Panc1 (cell line): ENCODE data around the gene RAB7B. TPM values are rescaled to one million over a fixed set of nuclear protein-coding genes. Genes with fewer than 3 reads are reported as not detected.
A peak's percentile ranks its signal among the peaks of the same experiment; 100 is the strongest.

Source experiments
- ATAC-seq: fragments of 200-7000 bp; cut with Tn5 transposase; 2 replicates; pipeline ENCODE4 v1.9.1; 2020; ENCODE audit warnings: mild to moderate bottlenecking, moderate library complexity
- BruUV-seq: library from RNA; stranded (reverse); fragments of 400-500 nt; replicated peaks from 2 replicates; lab custom pipeline; 2021; lab: Mats Ljungman, UMichigan
- CTCF ChIA-PET: fragments of 300-600 bp; sonication (Branson Sonifier 250); formaldehyde crosslinking; loops from one replicate; lab custom pipeline; 2022; ENCODE audit warnings: antibody characterized with exemption; lab: Charles Lee
- POLR2A ChIA-PET: fragments of 300-600 bp; sonication (Branson Sonifier 250); formaldehyde crosslinking; loops from one replicate; lab custom pipeline; 2022; ENCODE audit warnings: antibody characterized with exemption; lab: Charles Lee
- DNase-seq: peaks from one replicate; pipeline ENCODE4 v3.0.0-alpha.2; 2010; ENCODE audit warnings: low read depth, low spot score
- H3K27ac ChIP-seq: 2 replicates; pipeline ENCODE4 v1.5.1; 2011; ENCODE audit warnings: mild to moderate bottlenecking, low read length, inconsistent platforms
- H3K27me3 ChIP-seq: fragments of 200-500 bp; sonication (Bioruptor generic); 2 replicates; pipeline ENCODE4 v1.6.0; 2014; ENCODE audit warnings: low read length, inconsistent platforms; ENCODE audit not compliant: control insufficient read depth, insufficient read depth
- H3K36me3 ChIP-seq: fragments of 200-500 bp; sonication (Bioruptor generic); 2 replicates; pipeline ENCODE4 v1.5.1; 2014; ENCODE audit warnings: inconsistent platforms, mild to moderate bottlenecking, low read length, moderate library complexity; ENCODE audit not compliant: control insufficient read depth, insufficient read depth
- H3K4me1 ChIP-seq: 2 replicates; pipeline ENCODE4 v1.5.1; 2011; ENCODE audit warnings: inconsistent platforms, mild to moderate bottlenecking, low read length, moderate library complexity; ENCODE audit not compliant: control insufficient read depth, insufficient read depth
- H3K4me3 ChIP-seq, 2 experiments: 2 replicates each; pipeline ENCODE4 v1.5.1; 2011 to 2012; ENCODE audit warnings: low read depth in 2 of 2, low read length in 2 of 2, mild to moderate bottlenecking in 2 of 2, inconsistent platforms in 1 of 2, moderate library complexity in 1 of 2
- H3K9me3 ChIP-seq: fragments of 200-500 bp; sonication (Bioruptor generic); 2 replicates; pipeline ENCODE4 v1.5.1; 2014; ENCODE audit warnings: low read depth, mild to moderate bottlenecking, inconsistent platforms, low read length, moderate library complexity; ENCODE audit not compliant: control insufficient read depth, insufficient read depth
- POLR2AphosphoS5 ChIP-seq: IDR thresholded peaks from 2 replicates; pipeline ENCODE4 v1.6.1; 2012; ENCODE audit warnings: mild to moderate bottlenecking, low read depth, low read length, moderate library complexity
- SIN3A ChIP-seq: IDR thresholded peaks from 2 replicates; pipeline ENCODE4 v1.6.1; 2012; ENCODE audit warnings: low read depth, mild to moderate bottlenecking, low read length, moderate library complexity, borderline replicate concordance; ENCODE audit not compliant: insufficient read depth
- TCF7L2 ChIP-seq: IDR thresholded peaks from 2 replicates; pipeline ENCODE4 v1.6.1; 2011; ENCODE audit warnings: mild to moderate bottlenecking, low read depth, low read length, inconsistent platforms
- in situ Hi-C: cut with HindIII; loops from 2 replicates; pipeline ENCODE4 v1.10.0; 2016; ENCODE audit warnings: low sequenced_read_pairs, low pct_unique_long_range_greater_than_20kb
- intact Hi-C: fragments of 100-400 bp; cut with micrococcal nuclease; formaldehyde crosslinking; loops from one replicate; pipeline ENCODE4 v1.10.0; 2022; ENCODE audit not compliant: unreplicated experiment
- total RNA-seq: library from RNA; stranded (reverse); gene quantifications from one replicate; pipeline ENCODE4 v1.2.1, GENCODE V29; 2021; ENCODE audit not compliant: unreplicated experiment
- TF ChIP-seq, protein P1 (sequence below), 2 experiments: IDR thresholded peaks; 2 replicates each; pipeline ENCODE4 v1.6.1; 2011 to 2012; ENCODE audit warnings: low read depth in 2 of 2, control low read depth in 1 of 2, low read length in 1 of 2, mild to moderate bottlenecking in 1 of 2, moderate library complexity in 1 of 2; ENCODE audit not compliant: insufficient read depth in 1 of 2
- TF ChIP-seq, protein P2 (sequence below): fragments of 450-650 bp; IDR thresholded peaks from 2 replicates; pipeline ENCODE4 v1.5.1; 2017; ENCODE audit warnings: mild to moderate bottlenecking

The RAB7B gene
- total RNA-seq, 1 experiment from 2014 or later: 0.05 TPM

DNA sequence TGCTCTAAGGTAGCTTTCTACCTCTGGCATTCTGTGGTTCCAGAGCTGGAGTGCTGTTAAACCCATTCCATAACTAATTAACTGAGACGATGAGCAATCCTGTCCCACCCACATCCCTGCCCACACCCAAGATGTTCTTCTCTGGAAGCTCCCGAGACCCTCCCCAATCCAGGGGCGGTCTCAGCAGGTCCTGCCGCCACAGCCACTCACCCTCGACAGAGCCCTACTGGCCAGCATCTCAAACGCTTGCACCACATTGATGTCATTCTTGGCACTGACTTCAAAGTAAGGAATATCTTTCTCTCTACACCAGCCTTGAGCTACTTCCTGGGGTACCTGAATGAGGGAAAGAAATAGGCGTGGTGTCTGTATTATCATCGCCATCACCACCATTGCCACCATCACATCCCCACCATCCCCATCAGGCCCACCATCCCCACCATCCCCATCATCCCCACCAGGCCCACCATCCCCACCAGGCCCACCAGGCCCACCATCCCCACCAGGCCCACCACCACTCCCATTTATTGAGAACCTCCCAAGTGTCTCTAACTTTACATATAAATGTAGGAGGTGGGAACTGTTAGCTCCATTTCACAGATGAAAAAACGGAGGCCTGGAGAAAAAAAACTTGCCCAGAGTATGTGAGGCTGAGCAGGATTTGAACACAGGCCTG, 17.7 kb downstream of the RAB7B start:
- Histone ChIP-seq H3K9me3 (no peaks in the 10 kb centered on the region), H3K27ac (no peak overlapping the region), H3K4me1 (no peaks in the 10 kb centered on the region), H3K27me3 (no peaks in the 10 kb centered on the region; the same call in 1 of the 2 replicates), H3K4me3 (no peak overlapping the region), H3K36me3 (no peaks in the 10 kb centered on the region)
- in situ Hi-C loops: no loop called here
- BruUV-seq: no TSS peak
- intact Hi-C loops: loop anchor here (5.0 kb wide), 1 partner anchor 102 kb away; no protein-coding TSS in a partner anchor
- no peak for DNase-seq
- CTCF ChIA-PET: interaction anchor here (1.0 to 2.6 kb wide), 4 partner anchors 8 to 121 kb away, joined by 3 to 14 read pairs (median 4); no protein-coding TSS in a partner anchor
- POLR2A ChIA-PET: interaction anchor here (0.8 kb wide), 1 partner anchor 62 kb away, joined by 4 read pairs; no protein-coding TSS in a partner anchor
- no peak for ATAC-seq
- TF ChIP-seq, protein P1, sequence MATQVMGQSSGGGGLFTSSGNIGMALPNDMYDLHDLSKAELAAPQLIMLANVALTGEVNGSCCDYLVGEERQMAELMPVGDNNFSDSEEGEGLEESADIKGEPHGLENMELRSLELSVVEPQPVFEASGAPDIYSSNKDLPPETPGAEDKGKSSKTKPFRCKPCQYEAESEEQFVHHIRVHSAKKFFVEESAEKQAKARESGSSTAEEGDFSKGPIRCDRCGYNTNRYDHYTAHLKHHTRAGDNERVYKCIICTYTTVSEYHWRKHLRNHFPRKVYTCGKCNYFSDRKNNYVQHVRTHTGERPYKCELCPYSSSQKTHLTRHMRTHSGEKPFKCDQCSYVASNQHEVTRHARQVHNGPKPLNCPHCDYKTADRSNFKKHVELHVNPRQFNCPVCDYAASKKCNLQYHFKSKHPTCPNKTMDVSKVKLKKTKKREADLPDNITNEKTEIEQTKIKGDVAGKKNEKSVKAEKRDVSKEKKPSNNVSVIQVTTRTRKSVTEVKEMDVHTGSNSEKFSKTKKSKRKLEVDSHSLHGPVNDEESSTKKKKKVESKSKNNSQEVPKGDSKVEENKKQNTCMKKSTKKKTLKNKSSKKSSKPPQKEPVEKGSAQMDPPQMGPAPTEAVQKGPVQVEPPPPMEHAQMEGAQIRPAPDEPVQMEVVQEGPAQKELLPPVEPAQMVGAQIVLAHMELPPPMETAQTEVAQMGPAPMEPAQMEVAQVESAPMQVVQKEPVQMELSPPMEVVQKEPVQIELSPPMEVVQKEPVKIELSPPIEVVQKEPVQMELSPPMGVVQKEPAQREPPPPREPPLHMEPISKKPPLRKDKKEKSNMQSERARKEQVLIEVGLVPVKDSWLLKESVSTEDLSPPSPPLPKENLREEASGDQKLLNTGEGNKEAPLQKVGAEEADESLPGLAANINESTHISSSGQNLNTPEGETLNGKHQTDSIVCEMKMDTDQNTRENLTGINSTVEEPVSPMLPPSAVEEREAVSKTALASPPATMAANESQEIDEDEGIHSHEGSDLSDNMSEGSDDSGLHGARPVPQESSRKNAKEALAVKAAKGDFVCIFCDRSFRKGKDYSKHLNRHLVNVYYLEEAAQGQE (IDR thresholded peaks at IDR 0.05; ENCODE audit: insufficient read depth in 1 of 2, low read depth in 2 of 2, low read length in 1 of 2): no peak
- TF ChIP-seq TCF7L2 (no peak), POLR2AphosphoS5 (no peak), SIN3A (no peak)
- TF ChIP-seq, protein P2, sequence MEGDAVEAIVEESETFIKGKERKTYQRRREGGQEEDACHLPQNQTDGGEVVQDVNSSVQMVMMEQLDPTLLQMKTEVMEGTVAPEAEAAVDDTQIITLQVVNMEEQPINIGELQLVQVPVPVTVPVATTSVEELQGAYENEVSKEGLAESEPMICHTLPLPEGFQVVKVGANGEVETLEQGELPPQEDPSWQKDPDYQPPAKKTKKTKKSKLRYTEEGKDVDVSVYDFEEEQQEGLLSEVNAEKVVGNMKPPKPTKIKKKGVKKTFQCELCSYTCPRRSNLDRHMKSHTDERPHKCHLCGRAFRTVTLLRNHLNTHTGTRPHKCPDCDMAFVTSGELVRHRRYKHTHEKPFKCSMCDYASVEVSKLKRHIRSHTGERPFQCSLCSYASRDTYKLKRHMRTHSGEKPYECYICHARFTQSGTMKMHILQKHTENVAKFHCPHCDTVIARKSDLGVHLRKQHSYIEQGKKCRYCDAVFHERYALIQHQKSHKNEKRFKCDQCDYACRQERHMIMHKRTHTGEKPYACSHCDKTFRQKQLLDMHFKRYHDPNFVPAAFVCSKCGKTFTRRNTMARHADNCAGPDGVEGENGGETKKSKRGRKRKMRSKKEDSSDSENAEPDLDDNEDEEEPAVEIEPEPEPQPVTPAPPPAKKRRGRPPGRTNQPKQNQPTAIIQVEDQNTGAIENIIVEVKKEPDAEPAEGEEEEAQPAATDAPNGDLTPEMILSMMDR: no peak

DNA sequence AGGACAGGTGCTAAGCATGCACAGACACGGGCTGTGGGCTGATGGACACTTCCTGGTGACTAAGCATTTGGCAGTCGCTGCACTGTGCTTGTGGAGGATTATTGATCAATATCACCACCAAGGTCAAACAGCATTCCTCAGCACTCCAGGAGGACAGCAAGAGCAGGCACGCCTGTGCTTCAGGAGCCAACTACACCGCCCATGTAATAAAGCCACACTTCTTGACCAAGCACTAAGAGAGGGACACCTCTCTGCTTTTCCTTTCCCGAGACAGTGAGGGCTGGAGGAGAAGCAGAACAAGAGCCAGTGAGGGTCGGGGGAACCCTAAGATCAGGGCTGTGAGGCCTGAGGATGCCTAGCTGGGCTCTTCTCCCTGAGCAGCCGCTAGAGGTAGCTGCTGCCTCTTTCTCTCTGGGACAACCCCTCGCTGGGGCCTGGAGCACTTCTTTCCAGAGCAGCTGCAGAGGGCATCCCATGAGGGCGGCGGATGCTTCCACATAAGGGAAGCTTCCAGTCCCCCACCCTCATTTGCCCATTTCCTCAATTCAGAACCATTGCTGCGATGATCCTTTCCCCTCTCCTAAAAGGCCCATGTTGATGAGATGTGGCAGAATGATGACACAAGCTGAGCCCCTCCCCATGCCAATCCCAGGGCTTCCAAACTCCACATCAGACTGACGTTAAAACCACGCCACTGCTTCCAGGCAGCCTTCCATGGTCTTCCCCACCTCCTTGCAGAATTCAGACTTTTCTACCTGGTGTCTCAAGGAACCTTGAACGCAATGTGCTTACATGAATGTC, 19.1 kb downstream of the RAB7B start:
- POLR2A ChIA-PET: no interaction called here
- in situ Hi-C loops (no loop called here), intact Hi-C loops (loop anchor here (1.0 kb wide), 1 partner anchor 123 kb away; no protein-coding TSS in a partner anchor)
- no peaks in the 10 kb centered on the region for H3K4me1 ChIP-seq
- no peaks in the 10 kb centered on the region for H3K27me3 ChIP-seq
- no peak overlapping the region for H3K4me3 ChIP-seq
- DNase-seq (peak; percentile 39), ATAC-seq (peak; percentile 96)
- TF ChIP-seq, protein P2: peak; percentile 94
- TF ChIP-seq SIN3A: no peak
- H3K9me3 ChIP-seq: no peaks in the 10 kb centered on the region
- CTCF ChIA-PET: interaction anchor here (1.0 to 3.0 kb wide), 3 partner anchors 16 to 122 kb away, joined by 3 to 22 read pairs (median 4); no protein-coding TSS in a partner anchor
- no peak overlapping the region for H3K27ac ChIP-seq
- no TSS peak for BruUV-seq
- no peaks in the 10 kb centered on the region for H3K36me3 ChIP-seq
